ENCODE results near the gene FUT2.

- TF ChIP-seq CTCF (tag by site-specific recombination; IDR thresholded peaks at IDR 0.05), result no peak
- no peak for TF ChIP-seq ZNF571 (tag by site-specific recombination; IDR thresholded peaks at IDR 0.05)
- TF ChIP-seq PBX3 (CRISPR knock-in tag; IDR thresholded peaks at IDR 0.05), result no peak
- no peak for TF ChIP-seq ZNF274 (IDR thresholded peaks at IDR 0.05; ENCODE audit: low read length)
- no peak for TF ChIP-seq ZNF274 (tag by site-specific recombination; IDR thresholded peaks at IDR 0.05; ENCODE audit: borderline replicate concordance)
Observed at GRCh38 chr19:48742096-48742495, 46.3 kb downstream of the FUT2 start.

Data from HEK293 (cell line).